T-helper 2 cell (primary cell): ENCODE data around the gene HDAC2.
"Not testable (repeated sequence)": the region's sequence is repeated elsewhere in the genome, so short reads cannot be mapped to it uniquely, and the experiment has no call there.

Experiments used
- DNase-seq, 5 experiments: peaks; one replicate each; pipeline versions ENCODE4 v3.0.0 to v3.0.0-alpha.2; 2012 to 2022
- total RNA-seq, 2 donors: gene quantifications; one replicate each; lab custom pipeline; 2026; lab: John Stamatoyannopoulos, UW

The HDAC2 gene
- 42.1 to 49.8 reads per million in 2 donors for total RNA-seq

- DNase-seq, result peak; percentile 69 to 92 (median 75)
Measured at GRCh38 chr6:113970805-113971676, at the start of gene HDAC2. Gene HDAC2, minus strand, starts transcription at chr6:113971148. Its CDS starts 240 bp downstream, at chr6:113970908.

GRCh38 chr6:114020196-114020595 is 49.2 kb upstream of the HDAC2 start:
- no peak for DNase-seq

GRCh38 chr6:114017146-114017545 is 46.2 kb upstream of the HDAC2 start:
- DNase-seq, result not testable (repeated sequence)

- DNase-seq, result not testable (repeated sequence)
Measured at GRCh38 chr6:114014106-114014505, 43.2 kb upstream of the HDAC2 start.

GRCh38 chr6:114011486-114011885 is 40.5 kb upstream of the HDAC2 start:
- peak in 2 of 5 experiments; percentile 9 to 93 for DNase-seq

- no peak for DNase-seq
Measured at GRCh38 chr6:114010540-114010939, 39.6 kb upstream of the HDAC2 start.

- no peak for DNase-seq
Measured at GRCh38 chr6:114009192-114009591, 38.2 kb upstream of the HDAC2 start.

- DNase-seq, result no peak
Measured at GRCh38 chr6:114008331-114008730, 37.4 kb upstream of the HDAC2 start.

GRCh38 chr6:114007516-114007915 is 36.6 kb upstream of the HDAC2 start:
- peak in 2 of 5 experiments; percentile 11 to 94 for DNase-seq

GRCh38 chr6:114001354-114001753 is 30.4 kb upstream of the HDAC2 start:
- no peak for DNase-seq

- DNase-seq, result no peak
Measured at GRCh38 chr6:114000069-114000468, 29.1 kb upstream of the HDAC2 start.

GRCh38 chr6:113999284-113999683 is 28.3 kb upstream of the HDAC2 start:
- no peak for DNase-seq

GRCh38 chr6:113998811-113999210 is 27.9 kb upstream of the HDAC2 start:
- no peak for DNase-seq

- DNase-seq, result no peak
Measured at GRCh38 chr6:113997116-113997515, 26.2 kb upstream of the HDAC2 start.

GRCh38 chr6:113995634-113996033 is 24.7 kb upstream of the HDAC2 start:
- DNase-seq, result peak in 1 of 5 experiments; percentile 19

GRCh38 chr6:113994934-113995342 is 24.0 kb upstream of the HDAC2 start:
- DNase-seq, result peak in 2 of 5 experiments; percentile 12 to 85

GRCh38 chr6:113989675-113990074 is 18.7 kb upstream of the HDAC2 start:
- DNase-seq, result no peak

- DNase-seq, result not testable (repeated sequence)
Measured at GRCh38 chr6:113982675-113983074, 11.7 kb upstream of the HDAC2 start.

GRCh38 chr6:113982055-113982550 is 11.2 kb upstream of the HDAC2 start:
- DNase-seq, result no peak

GRCh38 chr6:113980937-113981554 is 10.1 kb upstream of the HDAC2 start:
- DNase-seq, result peak in 1 of 5 experiments; percentile 25

GRCh38 chr6:113979937-113980336 is 9.0 kb upstream of the HDAC2 start:
- no peak for DNase-seq

GRCh38 chr6:113978084-113978675 is 7.2 kb upstream of the HDAC2 start:
- DNase-seq, result no peak

- no peak for DNase-seq
Measured at GRCh38 chr6:113976806-113977205, 5.9 kb upstream of the HDAC2 start.
